Cerebellar cortex (tissue), 1 donor: Measurements from ENCODE around the gene FAM72B.
A peak's percentile ranks its signal among the peaks of the same experiment; 100 is the strongest.
"Not testable (repeated sequence)": the region's sequence is repeated elsewhere in the genome, so short reads cannot be mapped to it uniquely, and the experiment has no call there.

Experiments used
- DNase-seq: peaks from one replicate; pipeline ENCODE4 v3.0.0-alpha.2; 2015; ENCODE audit warnings: low spot score

Gene FAM72B

DNA sequence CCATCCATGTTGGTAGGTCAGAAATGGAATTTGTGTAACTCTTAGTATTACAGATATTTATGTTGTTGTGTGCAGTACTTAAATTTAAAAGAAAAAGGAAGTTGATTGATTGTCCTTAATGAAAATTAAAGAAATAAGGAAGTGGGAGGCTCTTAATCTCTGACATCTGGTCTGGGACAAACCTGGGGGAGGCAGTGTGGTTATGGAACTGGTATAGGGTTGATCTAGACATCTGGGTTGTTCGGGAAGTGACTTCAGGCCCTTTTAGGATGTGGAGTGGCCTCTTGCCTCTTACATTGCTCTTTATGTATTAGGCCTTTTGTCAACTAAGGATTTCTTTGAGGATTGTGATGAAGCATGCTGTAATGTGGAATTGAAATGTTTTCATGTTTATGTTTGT, 16.1 kb upstream of the FAM72B start:
- DNase-seq: not testable (repeated sequence)

DNA sequence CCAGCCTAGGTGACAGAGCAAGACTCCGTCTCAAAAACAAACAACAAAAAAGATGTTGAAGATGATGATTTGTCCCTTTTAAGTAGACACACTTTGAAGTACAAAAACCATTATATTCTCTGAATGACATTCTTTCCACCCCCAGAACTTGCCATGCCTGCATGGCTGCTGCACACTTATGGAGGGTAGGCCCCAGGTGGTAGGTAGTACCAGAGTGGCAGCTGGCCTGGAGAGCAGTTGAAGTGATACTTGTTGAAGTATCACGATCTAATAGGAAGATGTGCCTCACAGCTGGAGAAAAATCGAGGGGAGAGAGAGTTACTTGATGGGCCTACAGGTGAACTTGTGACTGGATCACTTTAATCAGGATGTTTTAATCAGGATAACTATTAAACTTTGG, 15.6 kb upstream of the FAM72B start:
- DNase-seq: not testable (repeated sequence)

DNA sequence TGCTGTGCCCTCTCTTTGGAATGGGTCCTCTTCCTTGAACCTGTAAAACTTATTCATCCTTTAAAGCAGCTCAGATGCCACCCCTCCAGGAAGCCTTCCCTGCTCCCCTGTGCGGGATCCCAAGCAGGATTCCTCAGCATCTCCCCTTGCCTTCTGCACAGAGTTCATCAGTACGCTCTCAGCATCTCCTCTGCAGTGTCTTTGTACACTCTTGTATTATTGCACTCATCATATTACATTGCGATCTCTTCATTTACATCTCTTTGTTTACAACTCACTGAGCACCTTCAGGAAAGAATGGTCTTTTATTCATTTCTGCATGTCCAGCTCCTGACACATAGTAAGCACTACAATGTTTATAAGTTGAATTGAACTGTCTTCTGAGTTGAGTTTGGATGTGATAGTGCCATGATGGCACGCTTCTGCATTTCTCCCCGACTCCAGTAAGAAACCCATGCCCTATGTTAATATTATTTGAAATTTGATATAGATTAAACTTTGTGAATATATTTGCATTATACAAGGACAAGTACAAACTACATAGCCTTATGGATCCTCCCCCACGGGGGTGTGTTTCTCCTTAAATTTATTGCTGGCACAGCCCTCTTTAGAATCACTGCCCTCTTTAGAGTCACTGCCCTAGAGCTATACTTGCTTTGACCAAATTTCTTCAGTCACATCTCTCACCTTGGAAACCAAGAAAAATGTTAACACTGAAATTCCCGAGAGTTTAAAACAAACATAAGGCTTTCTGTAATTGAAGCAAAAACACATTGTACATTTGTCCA, 13.1 kb upstream of the FAM72B start:
- not testable (repeated sequence) for DNase-seq

DNA sequence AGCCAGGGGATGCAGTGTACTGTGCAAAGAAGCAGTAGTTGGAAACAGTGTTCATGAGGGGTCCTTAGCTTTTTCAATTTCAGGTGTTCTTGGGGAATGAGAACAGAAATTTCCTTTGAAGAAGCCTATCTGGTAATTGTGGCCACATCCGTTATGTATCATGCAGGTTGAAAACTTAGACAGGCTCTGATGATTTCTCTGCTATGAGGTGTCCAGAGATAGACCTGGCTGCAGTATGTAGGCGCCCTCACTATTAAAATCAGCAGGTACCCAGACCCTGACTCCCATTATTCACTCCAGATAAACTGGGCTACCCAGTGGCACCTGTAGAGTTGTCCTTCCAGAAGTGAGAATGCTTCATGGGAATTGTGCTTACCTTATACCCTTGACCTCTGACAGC, 8.4 kb upstream of the FAM72B start:
- not testable (repeated sequence) for DNase-seq

DNA sequence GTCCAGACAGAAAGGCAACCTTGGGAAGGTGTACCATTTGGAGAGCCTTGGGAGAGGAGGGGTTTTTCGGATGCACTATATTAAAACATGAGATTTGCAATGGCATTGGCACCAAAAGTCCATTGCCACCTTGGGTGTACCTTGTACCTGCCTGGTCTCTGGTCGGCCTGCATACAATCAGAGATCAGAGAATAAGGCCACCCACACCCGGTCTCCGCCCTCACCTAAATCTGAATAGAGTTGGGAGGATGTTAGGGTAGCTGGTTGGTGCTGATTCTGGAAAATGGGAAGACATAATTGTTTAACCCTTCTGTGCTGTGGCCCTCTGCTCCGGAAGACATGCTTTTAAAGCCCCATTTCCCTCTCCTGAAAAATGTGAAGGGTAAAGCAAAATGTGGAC, 3.8 kb upstream of the FAM72B start:
- DNase-seq: peak; percentile 0

DNA sequence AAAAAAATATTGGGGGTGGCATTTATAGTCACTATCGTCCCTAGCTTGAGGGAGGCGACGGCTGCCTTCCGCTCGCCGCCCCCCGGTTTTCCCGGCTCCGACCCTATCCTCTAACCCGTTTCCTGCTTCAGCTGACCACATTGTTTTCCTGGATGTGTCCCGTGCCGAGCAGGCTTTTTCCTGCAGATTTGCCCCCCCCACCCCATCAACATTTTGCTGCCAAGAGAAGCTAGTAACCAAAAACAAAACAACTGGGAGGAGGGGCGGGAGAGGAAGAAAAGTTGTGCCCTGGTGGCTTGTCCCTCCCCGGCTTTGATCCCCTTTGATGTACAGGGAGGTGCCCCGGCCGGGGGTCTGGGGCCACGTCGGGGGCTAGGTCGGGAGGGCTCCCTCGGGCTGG, 2.1 kb upstream of the FAM72B start:
- not testable (repeated sequence) for DNase-seq

DNA sequence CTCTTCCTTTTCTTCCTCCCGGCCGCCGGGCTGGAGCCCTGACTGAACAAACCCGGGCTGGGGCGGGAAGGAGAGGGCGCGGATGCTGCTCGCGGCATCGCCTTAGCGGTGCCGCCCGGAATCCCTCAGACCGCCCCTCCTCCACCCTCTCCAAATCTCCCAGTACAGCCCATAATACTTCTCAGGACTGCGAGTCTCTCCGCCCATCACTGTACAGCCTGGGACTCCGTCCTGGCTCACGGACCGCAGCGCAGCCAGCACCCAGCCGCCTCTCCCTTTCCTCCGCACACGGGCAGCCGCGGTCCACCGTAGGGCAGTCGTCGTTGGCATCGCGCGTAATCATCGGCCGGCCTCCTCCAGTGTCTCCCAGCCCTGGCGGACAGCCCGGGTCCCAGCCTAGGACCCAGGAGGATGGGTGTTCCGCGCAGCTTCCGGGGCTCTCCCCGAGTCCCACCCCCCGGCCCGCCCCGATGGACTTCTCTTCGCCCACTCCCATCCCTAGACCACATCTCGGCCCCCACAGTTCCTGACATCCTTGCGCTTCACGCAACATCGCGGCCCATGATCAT, 1.1 kb upstream of the FAM72B start:
- not testable (repeated sequence) for DNase-seq

DNA sequence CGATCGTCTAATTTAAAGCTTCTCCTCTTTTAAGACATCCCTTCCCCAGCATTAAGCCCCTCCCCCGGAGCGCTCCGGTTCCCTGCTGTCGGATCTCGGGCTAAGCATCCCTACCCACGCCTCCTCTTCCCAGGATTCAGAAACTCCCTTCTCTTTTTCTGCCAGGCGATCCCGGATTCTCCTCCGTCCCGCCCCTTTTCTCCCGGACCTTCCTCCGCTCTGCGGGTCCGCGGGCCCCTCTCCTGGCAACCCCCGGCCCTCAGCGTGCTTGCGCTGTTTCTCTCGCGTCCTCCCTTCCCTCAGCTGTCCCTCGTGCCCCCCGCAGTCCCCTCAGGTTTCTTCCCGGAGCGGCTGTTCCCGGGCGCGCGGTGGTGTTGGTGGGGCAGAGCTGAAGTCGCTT, 273 bp downstream of the FAM72B start:
- not testable (repeated sequence) for DNase-seq

DNA sequence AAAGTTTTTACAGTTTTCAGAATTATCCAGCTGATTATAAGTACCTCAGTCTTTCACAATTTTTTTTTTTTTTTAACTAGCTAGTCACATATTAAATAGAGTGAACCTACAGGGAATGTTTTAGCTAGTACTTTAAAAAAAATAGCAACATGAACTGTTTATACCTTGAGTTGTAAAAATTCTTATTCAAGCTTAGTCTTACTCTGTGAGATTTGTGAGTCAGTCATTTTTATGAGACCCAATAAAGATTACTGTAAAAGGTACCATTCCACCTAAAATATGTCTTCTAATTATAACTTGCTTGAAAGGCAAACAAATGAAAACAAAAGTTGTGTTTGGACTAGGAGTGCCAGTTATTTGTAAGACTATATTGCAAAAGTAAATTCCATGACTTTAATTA, 5.9 kb downstream of the FAM72B start:
- not testable (repeated sequence) for DNase-seq

DNA sequence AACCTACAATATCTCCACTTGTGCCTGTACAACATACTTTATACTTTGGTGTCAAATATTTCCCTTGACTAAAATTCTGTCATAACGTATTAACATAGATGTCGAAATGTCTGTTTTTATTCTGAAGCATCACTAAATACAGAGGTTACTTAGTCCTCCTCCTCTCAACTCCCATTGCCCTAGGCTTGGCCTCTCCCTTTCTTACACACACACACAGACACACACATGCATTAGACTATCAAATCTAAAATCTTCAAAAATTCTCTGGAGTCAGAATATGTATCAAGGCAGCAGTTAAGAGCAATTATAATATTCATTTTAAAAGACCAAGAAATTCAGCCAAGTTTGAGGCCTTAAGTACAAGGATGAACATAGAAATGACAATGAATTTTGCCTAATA, 7.5 kb downstream of the FAM72B start:
- not testable (repeated sequence) for DNase-seq

DNA sequence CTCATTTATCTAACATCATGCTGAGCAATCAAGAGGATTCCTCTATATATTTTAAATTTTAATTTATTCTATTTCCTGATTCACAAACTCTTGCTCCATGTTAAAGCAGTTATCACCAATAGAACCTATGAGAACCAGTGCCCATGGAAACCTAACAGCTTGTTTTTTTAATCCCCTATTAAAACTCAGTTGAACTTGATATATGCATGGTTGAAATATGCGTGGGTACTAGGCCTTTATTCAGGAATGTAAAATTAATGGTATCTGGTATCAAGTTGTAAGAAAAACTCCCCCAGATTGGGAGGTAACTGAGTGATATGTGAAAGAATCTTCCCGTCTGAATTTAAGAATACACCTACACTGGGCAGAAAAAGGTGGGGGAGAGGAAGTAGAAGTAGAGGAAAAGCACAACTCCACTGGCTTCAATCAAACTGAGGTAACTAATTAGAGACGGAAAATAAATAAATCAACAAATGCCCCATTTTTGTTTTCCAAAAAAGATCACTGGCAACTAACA, 15.9 kb downstream of the FAM72B start:
- DNase-seq: not testable (repeated sequence)

DNA sequence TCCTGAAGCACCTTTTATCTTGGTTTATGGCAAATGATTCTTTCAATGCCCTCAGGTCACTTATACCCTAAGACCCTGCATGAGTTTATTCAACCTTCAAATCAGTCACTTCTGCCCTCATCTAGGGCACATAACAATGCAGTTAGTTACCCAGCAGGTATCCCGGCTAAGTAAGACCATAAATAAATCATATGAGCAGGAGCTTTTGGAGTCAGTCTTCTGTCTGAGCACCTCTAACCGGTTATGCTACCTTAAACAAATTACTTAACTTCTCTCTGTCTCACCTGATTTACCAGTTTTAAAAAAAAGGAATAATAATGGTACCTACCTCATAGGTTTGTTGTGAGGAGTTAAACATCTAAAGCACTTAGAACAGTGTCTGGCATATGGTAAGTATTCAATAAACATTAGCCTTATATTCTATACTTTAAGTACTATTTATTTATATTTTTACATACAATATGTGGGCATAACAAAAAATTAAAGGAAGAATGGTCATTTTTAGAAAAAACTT, 16.9 kb downstream of the FAM72B start:
- DNase-seq: not testable (repeated sequence)

DNA sequence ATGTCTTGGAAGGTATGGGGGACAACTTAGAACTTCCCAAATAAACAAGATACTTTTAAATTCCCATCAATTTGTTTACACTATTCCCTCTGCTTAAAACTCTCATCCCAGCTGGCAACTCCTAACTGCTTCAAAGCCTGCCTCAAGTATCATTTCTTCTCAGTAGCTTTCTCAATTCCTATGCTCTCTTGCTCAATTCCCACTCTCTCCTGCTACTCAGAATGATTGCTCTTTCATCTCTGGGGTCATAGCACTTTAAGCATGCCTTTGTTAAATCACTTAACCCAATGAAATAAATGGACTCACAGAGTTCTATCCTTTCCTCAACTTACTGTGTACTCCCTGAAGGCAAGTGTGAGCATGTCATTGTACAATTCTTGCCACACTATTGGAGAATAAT, 18.8 kb downstream of the FAM72B start:
- not testable (repeated sequence) for DNase-seq

DNA sequence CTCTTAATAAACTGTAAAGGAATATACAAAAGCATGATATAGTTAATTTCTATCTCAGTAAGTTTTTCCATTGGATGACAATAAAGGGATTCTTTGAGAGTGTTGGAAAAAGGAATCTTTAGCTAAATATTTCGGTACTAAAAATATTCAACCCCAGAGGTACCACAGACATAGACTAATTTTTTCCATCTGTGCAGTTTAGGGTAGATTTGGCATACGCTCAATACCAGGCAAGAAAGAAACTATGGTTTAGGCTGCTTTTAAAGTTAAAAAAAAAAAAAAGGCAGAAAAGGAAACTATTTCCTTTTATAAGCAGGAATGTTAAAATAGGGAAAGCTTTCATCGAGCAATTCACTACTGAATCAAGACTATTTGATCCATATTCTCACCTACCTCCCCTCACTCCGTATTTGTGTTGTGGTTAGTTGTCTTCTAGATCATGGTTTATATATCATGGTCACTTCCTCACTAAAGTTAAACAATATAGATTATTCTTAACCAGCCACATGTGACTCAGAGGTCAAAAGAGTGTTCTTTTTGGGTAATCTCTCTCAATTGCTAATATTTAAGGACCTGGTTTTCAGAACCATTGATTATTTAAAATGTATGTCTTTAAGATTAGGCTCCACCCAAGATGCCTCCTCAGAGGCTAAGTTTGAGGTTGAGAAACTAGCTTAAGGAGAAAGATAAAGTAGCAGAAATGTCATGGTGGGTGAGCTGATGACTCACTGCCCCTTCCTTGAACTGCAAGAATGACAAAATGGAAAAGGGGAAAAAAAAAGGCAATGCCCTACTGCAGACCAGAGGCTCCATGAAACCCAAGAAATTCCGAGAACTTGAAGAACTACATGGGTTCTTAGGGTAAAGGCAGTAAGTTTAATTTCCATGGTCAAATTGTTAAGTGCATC, 20.0 kb downstream of the FAM72B start:
- not testable (repeated sequence) for DNase-seq

DNA sequence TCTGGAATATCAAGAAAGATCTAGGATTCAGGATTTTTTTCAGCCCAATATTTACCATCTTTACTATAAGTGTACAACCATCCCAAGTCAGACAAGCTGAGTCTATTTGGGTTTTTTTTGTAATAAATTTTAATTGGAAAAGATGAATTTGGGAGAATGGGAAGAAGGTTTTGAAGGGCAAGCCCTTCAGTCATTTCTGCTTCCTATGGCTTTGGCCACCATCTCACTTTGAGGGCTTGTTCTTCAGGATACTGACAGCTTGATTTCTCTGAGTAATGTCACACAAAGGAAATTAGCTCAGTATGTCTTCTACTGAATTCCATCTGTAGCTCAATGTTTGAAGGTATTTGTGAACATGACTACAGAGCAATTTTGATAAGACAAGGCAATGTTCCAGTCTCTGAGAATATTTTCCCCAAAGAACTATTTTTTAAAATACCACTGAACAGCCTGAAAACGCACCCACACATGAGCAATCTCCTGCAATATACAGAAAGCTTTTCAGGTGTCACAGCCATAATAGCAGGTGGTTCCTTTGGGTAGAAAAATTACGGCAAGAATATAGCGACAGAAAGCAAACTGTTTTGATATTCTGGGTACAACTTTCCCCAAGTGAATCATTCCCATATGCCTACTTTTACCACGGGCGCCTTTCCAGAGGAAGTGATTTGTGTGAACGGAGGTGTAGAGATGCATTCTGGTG, 22.8 kb downstream of the FAM72B start:
- DNase-seq: peak; percentile 61

DNA sequence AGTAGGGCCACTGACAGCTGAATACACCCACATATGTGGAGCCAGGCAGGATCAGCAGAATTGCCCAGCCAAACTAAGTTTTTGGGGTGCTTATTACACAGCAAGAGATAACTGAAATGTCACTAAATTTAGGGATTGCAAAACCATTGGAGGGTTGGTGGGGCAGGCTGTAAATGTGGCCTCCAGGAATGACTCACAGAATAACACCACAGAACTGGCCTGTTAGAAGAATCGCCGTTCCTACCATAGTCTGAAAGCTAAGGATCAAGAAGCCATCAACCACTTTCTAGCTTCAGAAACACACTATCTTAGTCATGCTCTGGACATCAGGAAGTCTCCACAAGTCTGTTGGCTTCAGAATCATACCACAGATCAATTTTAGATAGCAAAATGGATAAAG, 24.0 kb downstream of the FAM72B start:
- peak; percentile 2 for DNase-seq

DNA sequence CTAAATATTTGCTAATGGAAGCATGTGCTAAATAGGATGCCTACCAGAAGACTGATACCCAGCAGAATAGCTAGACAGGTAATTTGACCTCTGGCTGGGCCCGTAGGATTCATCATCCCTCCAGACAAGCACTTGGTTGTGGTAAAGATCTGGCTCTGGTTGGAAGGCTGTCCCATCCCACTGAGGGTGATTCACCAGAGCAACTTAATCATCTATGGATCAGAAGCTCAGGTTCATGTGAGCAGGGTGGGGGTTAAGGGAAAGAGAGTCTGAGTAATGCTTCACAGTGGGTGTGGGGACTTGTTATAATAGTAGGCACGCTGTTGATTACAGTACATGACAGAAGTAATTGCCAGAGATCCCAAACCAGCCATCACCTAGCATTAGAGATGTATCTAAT, 26.5 kb downstream of the FAM72B start:
- not testable (repeated sequence) for DNase-seq

DNA sequence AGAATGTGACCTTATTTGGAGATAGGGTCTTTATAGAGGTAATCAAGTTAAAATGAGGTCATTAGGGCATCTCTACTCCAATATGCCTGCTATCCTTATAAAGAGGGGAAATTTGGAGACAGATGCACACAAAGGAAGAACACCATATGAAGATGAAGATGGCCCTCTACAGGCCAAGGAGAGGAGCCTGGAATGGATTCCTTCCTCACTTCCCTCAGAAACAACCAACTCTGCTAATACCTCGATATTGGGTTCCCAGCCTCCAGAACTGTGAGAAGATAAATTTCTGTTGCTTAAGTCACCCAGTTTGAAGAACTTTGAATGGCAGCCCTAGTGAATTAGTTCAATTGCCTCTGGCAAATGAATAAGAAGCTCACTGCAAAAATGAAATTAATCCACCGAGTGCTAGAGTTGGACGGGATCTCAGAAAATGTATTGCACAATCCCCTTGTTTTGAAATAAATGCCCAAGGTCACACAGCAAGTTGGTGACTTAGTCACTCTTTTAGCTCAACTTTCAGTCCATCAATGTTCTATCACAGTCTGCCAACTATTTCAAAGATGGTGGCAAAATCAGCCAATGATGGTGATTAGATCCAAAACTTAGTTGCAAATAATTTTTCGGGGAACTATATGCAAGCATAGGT, 27.1 kb downstream of the FAM72B start:
- not testable (repeated sequence) for DNase-seq

DNA sequence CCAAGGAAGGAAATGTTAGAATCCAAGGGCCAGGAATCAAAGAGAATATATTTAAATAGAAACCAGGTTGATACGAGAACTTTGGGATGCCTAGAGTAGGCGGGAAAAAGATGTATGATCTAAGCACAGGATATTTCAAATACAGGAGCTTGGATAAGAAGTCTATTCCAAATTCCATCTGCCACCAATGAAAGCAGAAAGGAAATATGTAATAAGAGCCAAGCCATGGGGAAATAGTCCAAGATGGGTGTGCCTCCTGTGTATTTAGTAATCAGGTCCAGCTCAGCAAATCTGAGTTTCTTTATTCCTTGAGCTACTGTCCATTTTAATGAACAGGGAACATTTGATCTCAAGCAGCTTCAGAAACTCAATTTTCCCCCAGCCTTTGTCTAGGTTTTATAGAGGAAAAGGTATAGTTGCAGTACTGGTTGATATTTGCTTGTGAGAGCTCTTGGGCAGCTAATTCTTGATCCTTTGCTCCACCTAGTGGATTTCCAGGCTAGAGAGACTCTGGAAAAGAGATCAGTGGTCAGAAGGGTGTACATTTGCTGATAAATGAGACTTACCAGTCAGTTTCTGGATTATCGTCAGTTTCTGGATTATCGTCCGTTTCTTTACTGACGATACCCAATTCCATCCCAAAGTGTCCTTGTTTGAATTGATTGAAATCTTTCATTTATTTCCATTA, 28.3 kb downstream of the FAM72B start:
- peak; percentile 77 for DNase-seq

DNA sequence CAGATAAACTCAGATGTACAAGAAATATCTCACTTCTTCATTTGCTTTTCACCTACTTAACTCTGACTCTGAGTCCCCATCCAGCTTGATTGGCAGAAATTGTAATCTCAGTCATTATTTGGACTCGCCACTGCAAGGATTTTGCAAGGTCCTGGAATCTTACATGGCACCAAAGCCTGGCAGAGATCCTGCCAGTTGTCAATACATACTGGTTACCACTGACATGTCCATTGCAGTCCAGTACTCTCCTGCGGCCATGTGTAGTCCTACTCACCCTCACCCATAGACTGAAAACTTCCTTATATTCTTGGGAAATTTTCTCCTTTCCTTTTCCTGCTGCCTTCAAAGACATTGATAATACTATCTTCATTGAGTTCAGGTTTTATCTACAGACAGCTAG, 29.3 kb downstream of the FAM72B start:
- DNase-seq: not testable (repeated sequence)
